HG03103 (cell line): ENCODE measurements around the gene STAC3.

Experiments
- ATAC-seq: cut with Tn5 transposase; IDR thresholded peaks from one replicate; pipeline ENCODE4 v1.9.1; 2021; ENCODE audit warnings: low read depth; ENCODE audit not compliant: unreplicated experiment

The STAC3 gene

DNA sequence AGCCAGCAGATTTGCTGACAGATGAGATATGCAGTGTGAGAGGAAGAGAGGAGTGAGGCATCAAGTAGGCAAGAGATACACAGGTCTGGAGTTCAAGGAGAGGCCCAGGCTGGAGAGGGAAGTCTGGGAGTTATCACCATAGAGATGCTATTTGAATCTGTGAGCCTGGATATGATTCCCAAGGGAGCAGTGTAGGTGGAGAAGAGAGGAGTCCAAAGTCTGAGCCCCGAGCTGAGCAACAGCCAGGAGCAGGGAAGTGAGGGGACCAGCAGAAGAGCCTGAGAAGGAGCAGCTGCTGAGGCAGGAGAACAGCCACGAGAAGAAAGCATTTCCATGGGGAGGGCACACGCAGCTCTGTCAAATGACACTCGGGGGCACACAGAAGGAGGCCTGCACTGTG is 54.5 kb downstream of the STAC3 start:
- no peak for ATAC-seq

- no peak for ATAC-seq
These were observed 55.2 kb downstream of the STAC3 start for GRCh38 chr12:57195611-57196371.

DNA sequence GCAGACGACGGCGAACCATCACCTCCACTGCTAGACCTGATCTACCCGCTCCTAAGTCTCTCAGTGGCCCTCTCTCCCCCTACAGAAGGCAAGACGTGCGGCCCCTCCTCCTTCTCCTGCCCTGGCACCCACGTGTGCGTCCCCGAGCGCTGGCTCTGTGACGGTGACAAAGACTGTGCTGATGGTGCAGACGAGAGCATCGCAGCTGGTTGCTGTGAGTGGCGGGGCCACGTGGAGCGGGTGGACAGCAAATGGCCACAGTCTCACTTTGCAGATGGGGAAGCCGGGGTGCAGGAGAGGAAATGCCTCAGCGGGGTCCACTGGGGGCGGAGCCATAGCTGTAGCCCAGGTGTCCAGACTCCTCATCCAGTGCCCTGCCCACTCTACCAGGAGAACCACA is 55.8 kb downstream of the STAC3 start:
- no peak for ATAC-seq

DNA sequence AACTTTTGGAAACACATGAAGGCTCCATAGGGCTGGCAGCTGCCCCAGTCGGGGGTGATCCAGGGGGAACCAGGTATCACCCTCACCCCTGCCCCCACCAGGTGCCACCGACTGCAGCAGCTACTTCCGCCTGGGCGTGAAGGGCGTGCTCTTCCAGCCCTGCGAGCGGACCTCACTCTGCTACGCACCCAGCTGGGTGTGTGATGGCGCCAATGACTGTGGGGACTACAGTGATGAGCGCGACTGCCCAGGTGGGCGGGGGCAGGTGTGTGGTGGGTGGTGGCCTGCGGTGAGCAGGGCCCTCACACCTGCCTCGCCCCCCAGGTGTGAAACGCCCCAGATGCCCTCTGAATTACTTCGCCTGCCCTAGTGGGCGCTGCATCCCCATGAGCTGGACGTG is 56.7 kb downstream of the STAC3 start:
- no peak for ATAC-seq

DNA sequence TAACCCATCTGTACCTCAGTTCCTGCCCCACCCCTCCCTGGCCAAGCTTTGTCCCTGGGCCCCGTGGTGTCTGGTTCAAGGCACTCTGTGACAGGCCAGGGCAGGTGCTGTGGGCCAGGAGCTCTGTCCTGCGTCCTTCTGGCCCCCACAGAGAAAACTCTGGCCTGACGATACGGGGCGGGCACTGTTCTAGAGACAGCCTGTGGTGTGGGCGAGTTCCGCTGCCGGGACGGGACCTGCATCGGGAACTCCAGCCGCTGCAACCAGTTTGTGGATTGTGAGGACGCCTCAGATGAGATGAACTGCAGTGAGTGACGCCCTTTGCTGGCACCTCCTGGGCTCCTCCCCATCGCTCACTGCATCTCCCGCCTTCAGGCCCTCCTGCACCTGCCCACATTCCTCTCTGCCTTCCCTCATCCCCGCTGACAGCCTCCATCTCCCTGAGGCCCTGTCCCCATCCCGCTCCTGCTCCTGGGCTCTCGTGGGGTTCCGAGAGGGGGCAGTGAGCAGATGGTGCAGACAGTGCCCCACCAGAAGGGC is 57.2 kb downstream of the STAC3 start:
- no peak for ATAC-seq
